Muscle of leg (tissue), 11 donors: ENCODE measurements around the gene ZBTB43. TPM values are rescaled to one million over a fixed set of nuclear protein-coding genes. Genes with fewer than 3 reads are reported as not detected.

Source experiments
- DNase-seq: peaks from one replicate; pipeline ENCODE4 v3.0.0; 2013
- H3K27ac ChIP-seq: one replicate; pipeline ENCODE4 v1.5.1; 2013; ENCODE audit warnings: mild to moderate bottlenecking, low read length, control low read depth
- H3K27me3 ChIP-seq: one replicate; pipeline ENCODE4 v1.6.1; 2013; ENCODE audit warnings: low read length; ENCODE audit not compliant: control insufficient read depth, insufficient read depth
- H3K36me3 ChIP-seq: one replicate; pipeline ENCODE4 v1.6.1; 2013; ENCODE audit warnings: low read length; ENCODE audit not compliant: control insufficient read depth, insufficient read depth
- H3K4me1 ChIP-seq: one replicate; pipeline ENCODE4 v1.6.1; 2013; ENCODE audit warnings: low read length; ENCODE audit not compliant: control insufficient read depth, insufficient read depth
- H3K4me3 ChIP-seq: one replicate; pipeline ENCODE4 v1.5.1; 2013; ENCODE audit warnings: low read length, control low read depth
- H3K9me3 ChIP-seq: replicated peaks from 2 replicates; pipeline ENCODE4 v1.6.1; 2013; ENCODE audit warnings: low read depth, low read length; ENCODE audit not compliant: control insufficient read depth
- WGBS: methylation state at CpG from one replicate; pipeline ENCODE4 v1.1.5; 2013; ENCODE audit warnings: missing lambda C conversion rate; ENCODE audit not compliant: insufficient coverage; 5-methylcytosine and 5-hydroxymethylcytosine counted together
- polyA plus RNA-seq, 8 donors: library from polyadenylated mRNA; unstranded; fragments of 120-200 nt; gene quantifications; one replicate each; pipeline versions ENCODE4 v1.2.1 to v1.2.3, GENCODE V29; 2013; ENCODE audit warnings: inconsistent platforms in 1 of 8, low replicate concordance in 1 of 8; ENCODE audit not compliant: insufficient read length in 8 of 8, insufficient read depth in 1 of 8
- total RNA-seq: library from RNA; stranded (reverse); fragments of 120-200 nt; gene quantifications from one replicate; pipeline ENCODE4 v1.2.4, GENCODE V29; 2013

The ZBTB43 gene
- total and polyA plus RNA-seq, 9 donors = 9.7 to 15.6 (median 14.3) TPM

GRCh38 chr9:126838055-126838811 lies 33.4 kb downstream of the ZBTB43 start:
- no peak for DNase-seq
- H3K27me3 ChIP-seq = no peaks in the 10 kb centered on the region
- no peak overlapping the region for H3K4me3 ChIP-seq
- no peak overlapping the region for H3K27ac ChIP-seq
- H3K36me3 ChIP-seq = peaks cover 38% of the 10 kb centered on the region
- H3K9me3 ChIP-seq = no peaks in the 10 kb centered on the region
- WGBS = 68% methylated on average over 5 of the region's 7 CpGs
- H3K4me1 ChIP-seq = peaks cover 2% of the 10 kb centered on the region

GRCh38 chr9:126838895-126839294 lies 34.1 kb downstream of the ZBTB43 start:
- no peak overlapping the region for H3K27ac ChIP-seq
- H3K9me3 ChIP-seq = no peaks in the 10 kb centered on the region
- peaks cover 2% of the 10 kb centered on the region for H3K4me1 ChIP-seq
- no peak overlapping the region for H3K4me3 ChIP-seq
- WGBS = 94% methylated on average over 12 of the region's 12 CpGs
- DNase-seq = no peak
- peaks cover 32% of the 10 kb centered on the region for H3K36me3 ChIP-seq
- H3K27me3 ChIP-seq = no peaks in the 10 kb centered on the region

GRCh38 chr9:126839301-126839700 lies 34.5 kb downstream of the ZBTB43 start:
- peaks cover 29% of the 10 kb centered on the region for H3K36me3 ChIP-seq
- peaks cover 2% of the 10 kb centered on the region for H3K4me1 ChIP-seq
- no peaks in the 10 kb centered on the region for H3K27me3 ChIP-seq
- no peaks in the 10 kb centered on the region for H3K9me3 ChIP-seq
- no peak for DNase-seq
- H3K4me3 ChIP-seq = no peak overlapping the region
- WGBS = 65% methylated on average over 4 of the region's 8 CpGs
- H3K27ac ChIP-seq = no peak overlapping the region

GRCh38 chr9:126842220-126842842 lies 37.5 kb downstream of the ZBTB43 start:
- peaks cover 4% of the 10 kb centered on the region for H3K27me3 ChIP-seq
- 82% methylated on average over 13 of the region's 13 CpGs for WGBS
- H3K4me1 ChIP-seq = peaks cover 2% of the 10 kb centered on the region
- H3K36me3 ChIP-seq = peaks cover 19% of the 10 kb centered on the region
- no peak overlapping the region for H3K4me3 ChIP-seq
- DNase-seq = no peak
- H3K27ac ChIP-seq = no peak overlapping the region
- no peaks in the 10 kb centered on the region for H3K9me3 ChIP-seq

GRCh38 chr9:126842977-126843799 lies 38.3 kb downstream of the ZBTB43 start:
- Histone ChIP-seq H3K4me1 (peaks cover 2% of the 10 kb centered on the region), H3K4me3 (no peak overlapping the region), H3K27me3 (peaks cover 4% of the 10 kb centered on the region), H3K27ac (no peak overlapping the region), H3K36me3 (peaks cover 17% of the 10 kb centered on the region), H3K9me3 (no peaks in the 10 kb centered on the region)
- 79% methylated on average over 6 of the region's 10 CpGs for WGBS
- DNase-seq = peak; percentile 13

- DNase-seq = peak; percentile 15
- 58% methylated on average over 5 of the region's 5 CpGs for WGBS
- peaks cover 8% of the 10 kb centered on the region for H3K36me3 ChIP-seq
Observed at GRCh38 chr9:126844085-126844484, 39.2 kb downstream of the ZBTB43 start.

GRCh38 chr9:126847051-126847450 lies 42.2 kb downstream of the ZBTB43 start:
- Histone ChIP-seq H3K27ac (no peak overlapping the region), H3K9me3 (no peaks in the 10 kb centered on the region), H3K4me3 (no peak overlapping the region), H3K4me1 (no peaks in the 10 kb centered on the region), H3K27me3 (peaks cover 4% of the 10 kb centered on the region), H3K36me3 (no peaks in the 10 kb centered on the region)
- no peak for DNase-seq
- WGBS = 93% methylated on average over 8 of the region's 8 CpGs

More at GRCh38 chr9:126844085-126844484, 39.2 kb downstream of the ZBTB43 start:
- Histone ChIP-seq H3K4me3 (no peak overlapping the region), H3K4me1 (no peaks in the 10 kb centered on the region), H3K27ac (no peak overlapping the region), H3K27me3 (peaks cover 4% of the 10 kb centered on the region), H3K9me3 (no peaks in the 10 kb centered on the region)

GRCh38 chr9:126849591-126850225 lies 44.9 kb downstream of the ZBTB43 start:
- WGBS = no CpG with 5 or more reads among the region's 8 CpGs
- Histone ChIP-seq H3K27ac (no peak overlapping the region), H3K36me3 (no peaks in the 10 kb centered on the region), H3K27me3 (peaks cover 4% of the 10 kb centered on the region), H3K9me3 (no peaks in the 10 kb centered on the region), H3K4me1 (no peaks in the 10 kb centered on the region), H3K4me3 (no peak overlapping the region)
- no peak for DNase-seq

- Histone ChIP-seq H3K36me3 (no peaks in the 10 kb centered on the region), H3K4me3 (no peak overlapping the region), H3K27ac (no peak overlapping the region), H3K9me3 (no peaks in the 10 kb centered on the region), H3K4me1 (no peaks in the 10 kb centered on the region), H3K27me3 (peaks cover 7% of the 10 kb centered on the region)
- no peak for DNase-seq
- WGBS = 86% methylated on average over 5 of the region's 6 CpGs
Observed at GRCh38 chr9:126851286-126851880, 46.5 kb downstream of the ZBTB43 start.
